Dedifferentiated amniotic fluid mesenchymal stem cell (primary cell): Measurements from ENCODE around the gene PLPP3.
"Not testable (repeated sequence)": the region's sequence is repeated elsewhere in the genome, so short reads cannot be mapped to it uniquely, and the experiment has no call there.

Experiments
- DNase-seq: peaks from one replicate; pipeline ENCODE4 v3.0.0-alpha.2; 2016; ENCODE audit errors: extremely low spot score

Gene PLPP3

DNA sequence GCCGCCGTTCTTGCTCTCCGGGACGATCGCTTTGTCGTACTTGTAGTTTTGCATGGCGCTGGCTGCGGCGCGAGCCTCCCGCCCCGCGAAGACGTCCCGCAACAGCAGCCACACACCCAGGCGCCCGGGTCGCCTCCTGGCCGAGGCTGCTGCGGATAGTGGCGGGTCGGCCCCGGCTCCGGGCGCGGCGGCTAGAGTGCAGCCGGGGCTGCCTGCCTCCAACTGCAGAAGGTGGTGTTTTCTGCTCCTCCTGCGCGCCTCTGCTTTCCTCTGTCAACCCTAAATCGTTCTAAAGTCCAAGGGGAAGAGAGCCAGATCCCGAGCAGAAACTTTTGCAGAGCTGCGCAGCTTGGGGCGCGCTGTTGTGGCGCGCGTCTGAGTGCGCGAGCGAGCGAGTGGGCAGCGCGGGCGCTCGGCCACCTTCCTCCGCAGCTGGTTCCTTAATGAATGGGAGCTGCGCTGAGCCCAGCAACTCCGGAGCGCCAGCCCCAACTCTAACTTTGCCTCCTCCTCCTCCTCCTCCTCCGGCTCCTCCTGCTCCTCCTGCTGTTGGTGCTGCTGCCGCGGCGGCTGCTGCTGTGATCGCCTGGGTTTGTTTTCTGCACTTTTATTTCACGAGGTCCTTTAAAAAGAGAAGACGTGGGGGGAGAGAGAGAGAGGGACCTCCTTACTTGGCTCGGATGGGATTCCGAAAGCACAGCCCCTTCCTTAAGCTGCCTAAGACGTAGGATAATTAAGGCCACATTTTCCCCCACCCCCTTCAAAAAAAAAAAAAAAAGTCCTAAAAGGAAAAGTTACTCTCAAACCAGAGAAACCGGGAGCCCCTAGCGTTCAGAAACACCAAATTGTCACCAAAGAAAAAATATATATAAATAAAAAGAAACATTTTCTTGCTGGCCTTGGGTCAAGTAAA, at the start of gene PLPP3:
Gene PLPP3, minus strand, starts transcription at position 601 of the 913 bp plus-strand sequence. Its CDS starts 547 bp downstream, at position 54.
- peak; percentile 98 for DNase-seq

DNA sequence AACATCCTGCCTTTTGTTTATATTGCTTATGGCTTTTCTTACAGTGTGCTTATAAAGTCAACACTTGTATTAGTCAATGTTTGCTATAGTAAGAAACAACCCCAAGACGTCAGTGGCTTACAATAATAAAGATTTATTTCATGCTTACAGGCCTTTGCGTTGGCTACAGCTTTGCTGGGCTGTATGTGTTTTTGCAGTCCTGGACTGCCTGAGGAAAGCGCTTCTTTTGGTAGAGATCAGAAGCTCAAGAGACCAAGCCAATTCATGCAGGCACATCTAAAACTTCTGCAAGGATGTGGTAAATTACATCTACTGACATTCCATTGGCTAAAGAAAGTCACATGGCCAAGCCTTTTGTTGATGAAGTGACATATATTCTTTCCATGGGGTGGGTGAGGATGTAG, 48.3 kb upstream of the PLPP3 start:
- DNase-seq: no peak

DNA sequence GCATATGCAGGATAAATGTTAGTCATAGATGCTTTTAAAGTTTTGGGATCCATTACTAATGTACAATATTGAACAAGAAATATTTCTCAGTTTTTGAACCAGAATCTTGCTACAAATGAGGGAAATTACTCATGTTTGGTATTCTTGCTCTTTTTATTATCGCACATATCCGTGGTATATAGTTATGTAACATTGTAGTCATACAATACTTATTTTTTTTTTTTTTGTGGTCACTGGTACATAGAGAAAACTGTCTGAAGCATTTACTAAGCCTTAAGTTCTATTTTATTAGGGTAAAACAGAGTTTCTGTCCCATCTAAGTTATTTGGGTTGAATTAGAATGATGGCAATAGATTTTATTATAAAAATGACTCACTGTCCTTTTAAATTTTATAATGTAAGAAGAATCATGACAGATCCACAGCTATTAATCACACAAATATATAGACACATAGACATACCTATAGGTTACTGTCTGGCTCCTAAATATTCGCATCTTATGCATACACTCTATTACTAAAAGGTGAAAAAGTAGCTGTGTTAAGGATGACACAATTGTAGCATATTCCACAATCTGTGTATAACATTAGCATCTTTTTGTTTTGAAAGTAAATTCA, 47.8 kb upstream of the PLPP3 start:
- no peak for DNase-seq

DNA sequence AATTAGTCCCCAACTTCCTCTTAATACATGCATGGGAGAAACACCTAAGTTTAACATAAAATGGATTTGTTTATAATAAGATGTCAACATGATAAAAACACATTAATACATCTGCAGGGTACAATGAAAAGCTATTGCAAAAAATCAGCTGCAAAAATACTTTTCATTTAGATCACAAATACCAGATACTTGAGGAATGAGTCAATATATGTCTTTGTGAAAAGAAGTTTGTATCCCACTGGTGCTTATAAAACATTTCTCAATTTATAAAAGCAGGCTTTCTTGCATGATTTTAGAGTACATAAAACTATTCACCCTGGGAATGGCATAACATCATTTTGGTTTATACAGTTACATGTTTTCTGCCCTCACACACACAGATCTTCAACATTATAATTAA, 47.2 kb upstream of the PLPP3 start:
- no peak for DNase-seq

DNA sequence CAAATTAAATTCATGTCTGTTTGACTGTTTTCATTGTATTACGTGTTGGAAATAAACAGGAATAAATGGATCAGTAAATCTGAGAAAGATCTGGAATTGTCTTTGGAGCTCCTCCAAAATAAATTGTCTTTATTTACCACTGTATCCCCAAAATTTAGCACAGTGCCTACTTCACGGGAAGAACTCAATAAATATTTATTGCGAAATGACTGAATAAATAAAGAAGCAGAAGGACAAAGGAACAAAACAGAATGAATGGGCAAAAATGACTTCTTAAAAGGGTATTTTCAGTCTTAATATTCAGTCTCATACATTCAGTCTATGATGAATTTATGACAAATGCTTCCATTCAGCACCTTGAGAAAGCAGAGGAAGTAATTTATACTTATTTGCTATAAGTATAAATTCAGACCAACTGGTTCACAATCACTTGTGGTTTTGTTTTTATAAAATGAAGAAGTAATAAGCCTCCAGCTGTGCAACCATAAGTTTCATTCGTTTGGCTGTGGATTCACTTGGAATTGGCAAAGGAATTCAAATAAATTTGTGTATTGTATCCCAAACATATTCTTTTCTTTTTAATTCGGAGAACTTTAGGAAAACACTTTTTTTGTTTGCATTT, 46.6 kb upstream of the PLPP3 start:
- DNase-seq: no peak

DNA sequence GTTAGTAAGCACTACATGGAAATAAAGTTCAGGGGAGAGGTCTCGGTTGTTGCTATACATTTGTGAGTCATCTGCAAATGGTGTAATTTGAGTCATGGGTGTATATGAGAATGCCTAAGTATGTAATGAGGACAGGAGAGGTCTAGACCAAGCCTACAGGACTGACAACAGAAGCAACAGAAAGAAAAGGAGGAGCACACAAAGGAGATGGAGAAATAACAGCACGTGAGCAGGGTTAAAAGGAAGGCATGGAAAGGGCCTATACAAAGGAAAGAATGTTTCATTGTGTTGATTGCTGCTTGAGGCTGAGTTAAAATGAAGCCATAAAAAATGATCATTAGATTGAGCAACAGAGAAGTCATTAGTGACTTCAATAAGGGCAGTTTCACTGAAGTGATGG, 37.8 kb upstream of the PLPP3 start:
- DNase-seq: no peak

DNA sequence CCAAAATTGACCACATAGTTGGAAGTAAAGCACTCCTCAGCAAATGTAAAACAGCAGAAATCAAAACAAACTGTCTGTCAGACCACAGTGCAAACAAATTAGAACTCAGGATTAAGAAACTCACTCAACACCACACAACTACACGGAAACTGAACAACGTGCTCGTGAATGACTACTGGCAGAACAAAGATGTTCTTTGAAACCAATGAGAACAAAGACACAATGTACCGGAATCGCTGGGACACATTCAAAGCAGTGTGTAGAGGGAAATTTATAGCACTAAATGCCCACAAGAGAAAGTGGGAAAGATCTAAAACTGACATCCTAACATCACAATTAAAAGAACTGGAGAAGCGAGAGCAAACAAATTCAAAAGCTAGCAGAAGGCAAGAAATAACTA, 31.4 kb upstream of the PLPP3 start:
- DNase-seq: not testable (repeated sequence)

DNA sequence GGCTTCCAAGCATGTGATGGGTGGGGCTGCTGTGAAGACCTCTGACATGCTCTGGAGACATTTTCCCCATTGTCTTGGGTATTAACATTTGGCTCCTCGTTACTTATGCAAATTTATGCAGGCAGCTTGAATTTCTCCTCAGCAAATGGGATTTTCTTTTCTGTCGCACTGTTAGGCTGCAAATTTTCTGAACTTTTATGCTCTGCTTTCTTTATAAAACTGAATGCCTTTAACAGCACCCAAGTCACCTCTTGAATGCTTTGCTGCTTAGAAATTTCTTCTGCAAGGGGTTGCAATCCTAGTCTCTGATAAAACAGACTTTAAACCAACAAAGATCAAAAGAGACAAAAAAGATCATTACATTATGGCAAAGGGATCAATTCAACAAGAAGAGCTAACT, 30.7 kb upstream of the PLPP3 start:
- not testable (repeated sequence) for DNase-seq

DNA sequence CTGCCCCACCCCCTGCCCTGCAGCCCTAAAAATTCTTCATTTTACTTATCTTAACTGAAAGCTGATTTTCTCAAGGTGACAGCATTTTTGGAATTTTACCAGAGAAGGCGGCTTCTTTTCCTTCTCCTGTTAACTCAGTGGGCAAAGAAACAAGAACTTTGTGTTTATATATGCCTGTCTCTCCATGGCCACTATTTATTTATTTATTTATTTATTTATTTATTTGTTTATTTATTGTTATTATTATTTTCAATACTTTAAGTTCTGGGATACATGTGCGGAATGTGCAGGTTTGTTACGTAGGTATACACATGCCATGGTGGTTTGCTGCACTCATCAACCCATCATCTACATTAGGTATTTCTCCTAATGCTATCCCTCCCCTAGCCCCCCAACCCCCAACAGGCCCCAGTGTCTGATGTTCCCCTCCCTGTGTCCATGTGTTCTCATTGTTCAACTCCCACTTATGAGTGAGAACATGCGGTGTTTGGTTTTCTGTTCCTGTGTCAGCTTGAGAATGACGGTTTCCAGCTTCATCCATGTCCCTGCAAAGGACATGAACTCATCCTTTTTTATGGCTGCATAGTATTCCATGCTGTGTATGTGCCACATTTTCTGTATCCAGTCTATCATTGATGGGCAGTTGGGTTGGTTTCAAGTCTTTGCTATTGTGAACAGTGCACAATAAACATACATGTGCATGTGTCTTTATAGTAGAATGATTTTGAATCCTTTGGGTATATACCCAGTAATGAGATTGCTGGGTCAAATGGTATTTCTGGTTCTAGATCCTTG, 16.2 kb upstream of the PLPP3 start:
- DNase-seq: not testable (repeated sequence)

DNA sequence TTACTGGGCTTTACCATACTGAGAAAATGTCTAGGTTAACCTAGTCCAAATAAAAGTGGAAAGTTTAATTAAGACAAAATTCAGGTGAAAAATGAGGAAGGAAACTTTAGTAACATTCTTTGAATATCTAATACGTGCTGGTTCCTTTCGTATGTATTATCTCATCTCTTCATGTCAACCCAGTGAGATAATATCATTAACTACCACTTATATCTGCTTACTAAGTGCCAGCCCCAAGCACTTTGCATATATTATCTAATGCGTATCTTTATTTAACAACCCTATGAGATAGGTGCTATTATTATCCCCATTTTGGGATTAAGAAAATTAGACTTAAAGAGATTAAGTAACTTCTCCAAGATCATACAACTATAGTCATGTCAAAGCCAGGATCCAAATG, 12.5 kb upstream of the PLPP3 start:
- DNase-seq: no peak

DNA sequence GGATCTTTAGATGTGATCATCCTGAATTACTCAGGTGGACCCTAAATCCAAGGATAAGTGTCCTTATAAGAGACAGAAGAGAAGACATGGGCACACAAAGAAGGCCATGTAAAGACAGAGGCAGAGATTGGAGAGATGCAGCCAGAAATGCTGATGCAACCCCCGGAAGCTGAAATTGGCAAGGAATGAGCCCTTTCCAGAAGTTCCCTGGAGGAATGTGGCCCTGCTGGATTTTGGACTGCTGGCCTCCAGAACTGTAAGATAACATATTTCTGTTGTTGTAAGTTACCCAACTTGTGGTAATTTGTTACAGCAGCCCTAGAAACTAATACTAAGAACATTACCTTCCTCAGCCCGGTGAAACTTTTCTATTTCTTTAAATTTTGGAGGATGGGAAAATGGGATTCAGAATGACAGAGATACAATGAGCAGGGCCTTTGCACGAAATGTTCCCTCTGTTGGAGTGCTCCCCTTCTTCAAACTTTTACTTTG, 11.2 kb upstream of the PLPP3 start:
- no peak for DNase-seq

DNA sequence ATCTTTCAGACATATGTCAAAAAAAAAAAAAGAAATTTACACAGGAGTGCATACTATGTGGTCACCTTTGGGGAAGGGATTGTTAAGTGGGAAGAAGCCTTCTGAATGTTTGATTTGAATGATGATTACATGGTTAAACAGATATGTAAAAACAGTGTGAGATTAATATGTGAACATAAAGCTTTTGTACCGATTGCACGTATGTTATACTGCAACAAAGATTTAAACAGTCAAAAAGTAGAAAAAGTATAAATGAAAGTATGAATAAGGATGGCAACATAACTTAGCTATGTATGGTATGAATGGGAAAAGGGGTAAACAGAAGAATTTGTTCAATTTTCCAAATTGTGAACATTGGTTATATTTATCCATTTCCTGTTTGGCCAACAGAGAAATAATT, 10.0 kb upstream of the PLPP3 start:
- no peak for DNase-seq

DNA sequence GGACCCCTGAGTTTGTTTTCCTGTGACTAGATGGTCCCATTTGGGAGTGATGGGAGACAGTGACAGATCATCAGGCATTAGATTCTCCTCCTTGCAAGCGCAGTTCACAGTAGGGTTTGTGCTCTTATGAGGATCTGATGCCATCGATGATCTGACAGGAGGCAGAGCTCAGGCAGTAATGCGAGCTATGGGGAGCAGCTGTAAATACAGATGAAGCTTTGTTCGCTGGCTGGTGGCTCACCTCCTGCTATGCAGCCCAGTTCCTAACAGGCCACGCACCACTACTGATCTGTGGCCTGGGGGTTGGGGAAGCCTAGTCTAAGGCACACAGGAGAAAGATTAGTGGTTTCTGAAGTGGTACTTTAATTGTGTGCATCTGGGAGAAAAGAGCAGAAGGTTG, 7.1 kb upstream of the PLPP3 start:
- DNase-seq: no peak

DNA sequence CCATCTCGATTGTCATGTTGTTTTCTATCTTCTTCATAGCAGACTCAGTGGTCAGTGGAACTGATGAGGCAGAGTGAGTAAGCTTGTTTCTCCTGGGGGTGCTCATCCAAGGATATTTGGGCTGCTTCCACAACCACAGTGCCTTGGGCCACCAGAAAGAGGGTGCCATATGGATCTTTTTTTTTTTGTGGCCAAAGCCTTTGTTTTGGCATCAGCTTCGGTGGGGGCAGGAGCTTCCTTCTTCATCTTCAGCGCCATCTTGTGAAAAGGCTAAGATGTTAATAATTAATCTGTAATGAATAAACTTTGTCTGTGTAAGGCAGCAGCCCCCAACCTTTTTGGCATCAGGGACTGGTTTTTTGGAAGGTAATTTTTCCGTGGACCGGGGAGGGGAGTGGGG, 6.6 kb upstream of the PLPP3 start:
- DNase-seq: peak; percentile 9

DNA sequence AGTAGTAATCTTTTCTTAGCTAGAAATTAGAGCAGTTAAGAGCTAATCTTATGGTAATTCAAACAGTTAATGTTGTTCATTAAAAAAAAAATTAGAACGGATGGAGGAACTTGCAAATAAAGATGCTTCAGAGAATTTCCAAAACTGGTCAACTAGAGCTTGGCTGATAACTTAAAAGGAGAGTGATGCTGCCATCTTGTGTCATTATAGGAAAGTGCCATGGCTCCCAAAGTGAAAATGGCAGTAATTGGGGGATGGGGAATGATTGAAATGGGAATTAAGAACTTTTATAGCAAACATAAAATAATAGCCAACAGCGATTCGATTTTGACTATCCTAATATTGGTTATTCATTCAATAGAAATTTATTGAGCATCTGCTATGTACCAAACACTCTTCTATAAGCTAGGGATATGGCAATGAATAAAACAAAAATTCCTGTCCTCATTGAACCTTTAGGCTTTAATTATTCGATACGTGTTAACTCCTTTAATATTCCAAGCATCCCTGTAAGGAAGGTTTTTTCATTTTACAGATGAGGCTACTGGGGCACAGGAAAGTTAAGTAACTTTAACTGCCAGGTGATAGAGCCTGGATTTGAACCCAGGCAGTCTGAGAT, 5.7 kb upstream of the PLPP3 start:
- peak; percentile 76 for DNase-seq

DNA sequence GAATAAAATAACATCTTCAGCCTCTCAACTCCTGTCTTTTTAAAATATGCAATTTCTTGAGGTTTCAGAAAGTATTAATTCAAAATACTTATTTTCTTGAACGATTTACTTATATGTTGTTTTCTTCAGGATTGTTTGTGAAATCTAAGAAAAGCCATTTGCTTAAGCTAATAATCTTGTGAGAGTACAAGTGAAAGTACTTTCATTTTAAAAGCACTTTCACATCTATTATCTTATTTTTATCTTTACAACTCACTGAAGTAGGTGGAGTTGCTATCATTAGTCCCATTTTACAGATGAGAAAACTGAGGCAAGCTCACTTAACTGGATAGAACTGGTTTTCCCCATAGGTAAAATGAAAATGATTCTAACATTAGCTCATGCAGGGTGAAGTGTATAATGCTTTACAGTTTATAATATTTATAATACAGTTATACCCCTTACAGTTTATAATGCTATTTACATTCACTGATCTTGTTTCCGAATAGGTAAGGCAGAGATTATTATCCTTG, 4.7 kb upstream of the PLPP3 start:
- DNase-seq: no peak

DNA sequence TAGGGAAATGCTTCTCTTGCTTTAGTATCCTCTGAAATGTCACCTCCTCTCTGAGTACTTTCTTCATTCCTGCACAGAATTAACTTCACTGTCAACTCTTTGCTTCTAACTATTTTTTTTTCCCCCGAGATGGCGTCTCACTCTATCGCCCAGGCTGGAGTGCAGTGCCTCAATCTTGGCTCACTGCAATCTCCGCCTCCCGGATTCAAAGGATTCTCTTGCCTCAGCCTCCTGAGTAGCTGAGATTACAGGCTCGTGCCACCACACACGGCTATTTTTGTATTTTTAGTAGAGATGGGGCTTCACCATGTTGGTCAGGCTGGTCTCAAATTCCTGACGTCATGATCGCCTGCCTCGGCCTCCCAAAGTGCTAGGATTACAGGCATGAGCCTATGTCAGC, 1.4 kb upstream of the PLPP3 start:
- peak; percentile 12 for DNase-seq

DNA sequence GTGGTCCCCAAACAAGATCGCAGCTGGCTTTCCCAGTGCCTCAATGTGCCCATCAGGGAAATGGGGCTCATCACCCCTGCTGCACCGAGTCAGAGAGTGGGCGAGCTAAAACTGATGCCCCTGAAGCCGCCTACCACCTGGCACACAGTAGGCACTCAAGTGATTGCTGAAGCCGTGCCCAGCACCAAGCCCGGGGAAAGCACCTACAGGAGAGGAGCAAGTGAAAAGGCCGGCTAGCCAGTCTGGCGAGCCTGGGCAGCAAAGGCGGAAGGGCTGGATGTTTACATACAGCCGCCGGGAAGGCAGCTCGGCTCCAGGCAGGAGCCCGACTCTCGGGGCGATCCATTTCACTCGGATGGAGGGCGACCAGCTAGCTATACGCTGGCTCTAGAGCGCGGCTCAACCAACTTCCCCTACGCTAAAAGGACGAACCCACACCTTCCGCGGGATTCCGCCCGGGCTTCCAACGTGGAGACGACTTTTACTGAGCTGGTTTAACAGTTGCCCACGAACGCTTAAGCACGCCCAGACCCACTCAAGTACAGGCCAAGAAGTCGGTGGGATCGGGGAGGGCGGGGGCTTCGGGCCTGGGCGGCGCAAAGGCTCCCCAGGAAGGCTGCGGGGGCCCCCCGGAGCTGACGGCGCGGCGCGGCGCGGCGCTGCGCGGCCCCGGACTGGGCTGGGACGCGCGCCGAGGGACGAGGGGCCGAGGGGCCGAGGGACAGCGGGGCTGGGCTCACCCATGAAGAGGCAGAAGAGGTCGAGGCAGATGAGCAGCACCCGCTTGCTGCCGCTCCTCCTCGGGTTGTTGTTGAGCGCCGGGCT, 1.0 kb downstream of the PLPP3 start:
- no peak for DNase-seq

DNA sequence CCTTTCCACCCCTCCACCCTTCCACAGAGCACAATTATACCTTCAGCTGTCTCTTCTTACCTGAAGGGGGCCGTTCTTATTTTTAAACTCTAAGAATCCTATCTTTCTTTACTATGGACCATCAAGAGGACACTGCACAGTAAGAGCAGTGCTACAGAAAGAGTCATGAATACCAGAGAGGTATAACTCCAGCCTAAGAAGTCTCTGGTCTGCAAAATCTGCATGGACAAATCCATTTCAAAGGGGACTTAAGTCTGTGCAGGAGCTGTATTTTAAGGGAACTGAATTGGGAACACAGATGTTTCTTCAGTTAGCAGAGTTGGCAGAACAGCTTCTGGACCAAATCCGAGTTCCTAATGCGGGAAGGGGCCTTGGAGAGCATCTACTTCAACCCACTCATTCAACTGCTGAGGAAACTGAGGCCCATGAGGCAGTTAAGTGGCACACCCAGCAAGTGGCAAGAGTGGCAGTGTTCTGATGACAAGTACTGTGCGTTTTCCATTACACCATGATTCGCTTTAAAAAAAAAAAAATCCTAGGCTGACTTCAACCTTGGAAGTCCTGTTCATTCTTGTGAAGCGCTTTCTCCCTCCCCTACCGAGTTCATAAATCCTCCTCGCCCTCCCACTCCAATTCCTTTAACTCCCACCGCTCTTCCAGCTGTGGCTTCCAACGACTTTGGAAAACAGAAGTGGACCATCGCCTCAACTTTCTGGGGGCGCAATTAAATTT, 1.8 kb downstream of the PLPP3 start:
- no peak for DNase-seq
